Left lobe of liver (tissue), 2 donors: ENCODE data around the gene SFMBT1. TPM values are rescaled to one million over a fixed set of nuclear protein-coding genes. Genes with fewer than 3 reads are reported as not detected.

Experiments
- ATAC-seq: fragments of 200-7000 bp; cut with Tn5 transposase; one replicate; pipeline ENCODE4 v1.9.1; 2020; ENCODE audit warnings: mild to moderate bottlenecking, moderate library complexity
- DNase-seq: peaks from one replicate; pipeline ENCODE4 v3.0.0-alpha.2; 2020; ENCODE audit warnings: low spot score
- total RNA-seq: library from RNA; stranded (reverse); gene quantifications from one replicate; pipeline ENCODE4 v1.2.1, GENCODE V29; 2021
- donor health status: DM: no; HTN: no; CAD: no; lungs with moderate emphysema.
- donor health status: DM: no; HTN: yes; CAD: no.

The SFMBT1 gene
- total RNA-seq, 1 donor from 2014 or later = 14.0 TPM

DNA sequence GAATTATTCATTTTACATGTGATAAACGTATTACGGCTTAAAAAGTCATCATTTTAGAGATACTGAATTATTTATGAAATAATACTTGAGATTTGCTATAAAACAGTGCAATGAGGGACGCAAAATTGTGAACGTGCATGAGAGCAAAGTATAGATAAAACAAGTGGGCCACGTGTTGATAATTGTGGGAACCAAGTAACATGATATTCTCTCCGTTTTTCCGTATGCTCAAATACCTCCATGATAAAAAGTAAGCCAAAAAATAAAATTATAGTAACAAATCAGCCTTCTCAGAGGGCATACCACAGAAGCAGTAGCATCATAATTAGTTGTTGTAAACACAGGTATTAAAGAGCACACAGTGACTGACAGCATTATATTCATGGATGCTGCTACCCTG is 42.6 kb downstream of the SFMBT1 start:
- no peak for DNase-seq
- no peak for ATAC-seq

DNA sequence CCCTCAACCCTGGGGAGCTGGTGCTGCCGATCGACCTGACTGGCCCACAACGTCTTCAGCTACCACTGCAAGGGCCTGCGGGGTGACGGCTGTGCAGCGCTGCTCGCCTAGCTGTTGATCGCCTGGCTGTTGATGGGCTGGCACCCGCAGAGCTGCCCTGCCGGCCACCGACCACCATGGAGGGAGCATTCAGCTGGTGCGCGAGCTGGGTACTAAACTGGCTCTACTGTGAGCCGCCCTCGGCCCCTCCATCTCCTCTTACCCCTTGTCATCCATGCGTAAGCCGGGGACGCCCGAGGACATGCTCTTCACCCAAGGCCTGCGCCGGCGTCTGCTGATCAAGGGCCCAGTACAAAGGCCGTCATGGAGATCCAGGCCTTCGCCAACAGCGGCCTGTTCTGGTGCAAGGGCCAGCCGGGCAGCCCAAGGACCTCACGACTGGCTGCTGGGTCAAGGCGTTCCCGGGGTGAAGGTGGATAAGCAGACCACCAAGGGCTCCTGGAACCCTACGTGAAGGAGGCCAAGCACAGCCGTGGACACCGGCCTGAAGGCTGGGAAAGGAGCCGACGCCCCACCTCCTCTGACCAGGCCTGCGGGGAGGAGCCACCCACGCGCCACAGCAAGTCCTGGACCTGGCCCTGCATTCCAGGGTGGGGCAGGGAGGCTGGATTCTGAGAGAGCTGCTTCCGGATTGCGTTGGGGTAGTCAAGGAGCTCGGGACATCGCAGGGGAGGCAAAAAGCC is 46.9 kb downstream of the SFMBT1 start:
- DNase-seq (no peak), ATAC-seq (peak; percentile 23)

DNA sequence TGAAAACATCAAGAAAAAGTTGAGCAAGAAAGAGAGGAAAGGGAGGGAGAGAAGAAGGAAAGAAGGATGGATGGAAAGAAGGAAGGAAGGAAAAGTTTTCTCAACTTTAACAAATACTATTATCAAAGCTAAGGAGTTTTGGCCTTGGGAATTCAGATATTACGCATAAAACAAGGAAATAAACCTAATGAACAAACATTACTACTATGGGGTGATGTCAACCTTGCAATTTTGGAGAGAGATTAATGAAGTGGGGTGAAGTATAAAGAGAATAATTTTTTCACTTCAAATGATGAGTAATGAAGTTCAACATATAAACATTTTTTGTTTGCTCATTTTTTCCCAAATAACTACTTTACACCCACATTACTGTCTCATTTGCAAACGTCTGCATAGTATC is 55.2 kb downstream of the SFMBT1 start:
- ATAC-seq = no peak
- no peak for DNase-seq

DNA sequence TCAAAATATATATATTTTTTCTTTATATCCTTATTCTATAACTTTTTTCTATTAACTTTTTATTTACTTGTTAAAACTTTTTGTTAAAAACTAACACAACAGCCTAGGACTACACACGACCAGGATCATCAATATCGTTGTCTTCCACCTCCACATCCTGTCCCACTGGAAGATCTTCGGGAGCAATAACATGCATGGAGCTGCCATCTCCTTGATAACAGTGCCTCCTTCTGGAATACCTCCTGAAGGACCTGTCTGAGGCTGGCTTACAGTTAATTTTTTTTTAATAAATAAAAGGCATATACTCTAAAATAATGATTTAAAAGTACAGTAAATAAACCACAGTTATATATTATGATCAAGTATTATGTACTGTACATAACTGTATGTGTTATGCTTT is 58.9 kb downstream of the SFMBT1 start:
- no peak for DNase-seq
- no peak for ATAC-seq

DNA sequence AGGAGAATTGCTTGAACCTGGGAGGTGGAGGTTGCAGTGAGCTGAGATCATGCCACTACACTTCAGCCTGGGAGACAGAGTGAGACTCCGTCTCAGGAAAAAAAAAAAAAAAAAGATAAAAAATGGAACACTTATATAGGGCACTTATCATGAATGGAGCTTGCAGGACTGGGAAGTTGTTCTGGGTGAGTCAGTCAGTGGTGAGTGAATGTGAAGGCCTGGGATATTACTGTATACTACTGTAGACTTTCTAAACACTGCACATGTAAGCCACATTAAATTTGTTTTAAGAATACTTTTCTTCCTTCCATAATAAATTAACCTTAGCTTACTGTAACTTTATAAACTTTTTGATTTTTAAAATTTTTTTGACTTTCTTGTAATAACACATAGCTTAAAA is 59.8 kb downstream of the SFMBT1 start:
- no peak for DNase-seq
- ATAC-seq = no peak

DNA sequence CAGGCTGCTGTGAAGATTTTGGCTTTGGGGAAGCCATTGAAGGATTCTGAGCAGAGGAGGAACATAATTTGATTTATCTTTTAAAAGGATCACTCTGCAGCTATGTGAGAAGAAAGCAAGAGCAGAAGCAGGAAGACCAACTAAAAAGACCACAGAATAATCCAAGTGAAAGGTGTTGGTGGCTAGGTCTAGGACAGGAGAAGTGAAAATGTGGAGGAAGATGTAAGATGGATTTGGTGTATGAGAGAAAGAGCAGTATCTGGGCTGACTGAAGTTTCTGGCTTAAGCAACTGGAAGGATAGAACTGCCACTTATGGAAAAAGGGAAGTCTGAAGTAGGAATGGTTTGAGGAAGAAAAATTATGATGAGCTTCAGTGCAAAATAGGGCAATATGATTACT is 62.0 kb downstream of the SFMBT1 start:
- no peak for ATAC-seq
- no peak for DNase-seq

DNA sequence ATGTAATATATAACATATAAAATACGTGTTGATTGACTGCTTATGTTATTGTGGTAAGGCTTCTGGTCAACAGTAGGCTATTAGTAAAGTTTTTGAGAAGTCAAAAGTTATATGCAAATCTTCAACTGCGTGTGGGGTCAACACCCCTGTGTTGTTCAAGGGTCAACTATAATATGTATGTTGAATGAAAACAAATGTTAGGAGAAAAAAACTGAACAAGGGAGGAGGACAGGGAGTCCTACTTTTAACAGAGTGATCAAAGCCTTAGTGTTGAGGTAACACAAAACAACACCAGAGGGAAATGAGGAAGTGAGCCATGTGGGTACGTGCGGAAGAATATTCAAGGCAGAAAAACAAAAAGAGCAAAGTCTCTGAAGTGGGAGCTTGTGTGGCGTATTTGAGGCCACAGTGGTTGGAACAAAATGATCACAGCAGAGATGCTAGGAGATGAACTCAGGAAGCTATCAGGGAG is 62.5 kb downstream of the SFMBT1 start:
- ATAC-seq (no peak), DNase-seq (no peak)

DNA sequence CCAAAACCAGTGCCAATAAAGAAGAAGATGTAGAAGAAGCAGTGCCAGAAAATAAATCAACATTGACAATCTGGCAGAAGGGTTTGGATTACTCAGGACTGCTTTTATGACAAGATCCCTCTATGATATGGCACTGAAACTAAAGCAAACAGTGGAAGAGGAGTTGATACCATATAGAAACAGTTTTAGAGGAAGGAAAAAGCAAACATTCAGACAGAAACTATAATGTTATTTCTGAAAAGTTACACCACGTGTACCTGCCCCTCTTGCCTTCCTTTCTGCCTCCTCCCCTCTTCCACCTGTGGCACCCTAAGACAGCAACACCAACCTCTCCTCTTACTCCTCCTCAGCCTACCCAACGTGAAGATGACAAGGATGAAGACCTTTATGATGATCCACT is 63.0 kb downstream of the SFMBT1 start:
- DNase-seq = no peak
- ATAC-seq = no peak

DNA sequence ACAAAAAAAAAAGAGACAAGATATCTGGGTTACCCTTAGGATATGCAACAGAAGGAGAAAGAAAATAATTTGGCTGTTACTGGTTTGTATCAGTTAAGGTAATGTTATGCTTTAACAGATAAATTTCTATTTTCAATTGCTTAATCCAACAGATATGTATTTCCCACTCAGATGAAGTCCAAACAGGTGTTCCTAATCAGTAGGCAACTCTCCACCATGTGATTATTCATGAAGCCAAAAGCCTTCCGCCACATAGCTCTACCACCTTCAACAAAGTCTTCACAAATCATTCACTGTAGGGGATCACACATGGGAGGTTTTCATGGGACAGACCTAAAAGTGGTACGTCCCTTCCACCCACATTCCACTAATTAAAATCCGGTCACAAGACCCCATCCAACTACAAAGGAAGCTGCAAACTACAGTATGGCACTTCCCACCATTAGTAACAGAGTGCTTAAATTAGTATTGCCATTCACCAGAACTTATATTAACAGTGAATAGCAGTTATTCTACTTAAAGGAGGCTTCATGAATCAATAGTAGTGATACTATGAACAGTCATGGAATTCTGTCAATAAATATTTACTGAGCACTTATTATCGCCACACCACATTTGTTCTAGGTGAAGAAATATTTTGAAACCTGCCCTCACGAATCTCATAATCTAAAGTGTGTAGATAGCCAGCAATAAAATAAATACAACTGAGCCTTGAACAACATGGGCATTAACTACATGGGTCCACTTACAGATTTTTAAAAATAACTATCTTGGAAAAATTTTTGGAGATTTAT is 66.5 kb downstream of the SFMBT1 start:
- DNase-seq (no peak), ATAC-seq (peak; percentile 28)

DNA sequence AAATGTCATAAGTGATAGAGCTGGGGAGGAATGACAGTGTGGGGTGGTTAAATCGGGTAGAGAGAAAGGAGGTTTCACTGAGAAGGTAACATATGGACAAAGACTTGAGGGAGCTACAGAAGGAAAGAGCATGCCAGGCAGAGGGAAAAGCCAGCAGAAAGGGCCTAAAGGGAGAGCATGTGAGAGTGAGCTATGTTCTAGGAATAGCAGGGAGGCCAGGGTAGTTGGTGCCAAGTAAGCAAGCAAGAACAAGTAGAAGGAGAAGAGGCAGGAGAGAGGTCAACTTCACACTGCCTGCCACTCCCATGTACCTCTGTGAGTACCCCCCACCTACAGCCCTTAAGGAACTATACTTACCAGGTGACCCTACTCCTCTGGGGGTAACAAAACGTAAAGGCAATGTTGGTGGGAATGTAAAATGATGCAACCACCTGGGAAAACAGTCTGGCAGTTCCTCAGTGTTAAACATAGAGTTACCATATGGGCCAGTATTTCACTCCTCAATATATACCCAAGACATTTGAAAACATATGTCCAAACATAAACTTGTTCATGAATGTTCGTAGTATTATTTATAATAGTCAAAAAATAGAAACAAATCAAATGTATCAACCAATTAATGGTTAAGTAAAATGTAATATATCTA is 67.6 kb downstream of the SFMBT1 start:
- ATAC-seq = peak; percentile 44
- DNase-seq = no peak

DNA sequence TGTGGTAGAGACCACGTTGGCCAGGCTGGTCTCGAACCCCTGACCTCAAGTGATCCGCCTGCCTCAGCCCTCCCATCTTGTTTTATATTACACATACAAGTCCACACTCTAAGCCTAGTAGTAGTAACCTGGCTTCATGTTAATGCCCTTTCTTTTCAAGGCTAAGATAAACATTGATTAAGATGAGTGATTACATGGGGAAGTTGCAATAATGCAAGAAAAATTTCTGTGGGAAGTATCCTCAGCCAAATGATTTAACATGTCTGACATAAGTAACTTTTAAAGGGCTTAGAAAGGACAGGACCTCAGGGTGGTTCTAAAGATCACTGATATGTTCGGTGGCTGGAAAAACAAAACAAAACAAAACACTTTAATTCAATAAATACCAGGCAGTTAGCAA is 72.1 kb downstream of the SFMBT1 start:
- no peak for ATAC-seq

DNA sequence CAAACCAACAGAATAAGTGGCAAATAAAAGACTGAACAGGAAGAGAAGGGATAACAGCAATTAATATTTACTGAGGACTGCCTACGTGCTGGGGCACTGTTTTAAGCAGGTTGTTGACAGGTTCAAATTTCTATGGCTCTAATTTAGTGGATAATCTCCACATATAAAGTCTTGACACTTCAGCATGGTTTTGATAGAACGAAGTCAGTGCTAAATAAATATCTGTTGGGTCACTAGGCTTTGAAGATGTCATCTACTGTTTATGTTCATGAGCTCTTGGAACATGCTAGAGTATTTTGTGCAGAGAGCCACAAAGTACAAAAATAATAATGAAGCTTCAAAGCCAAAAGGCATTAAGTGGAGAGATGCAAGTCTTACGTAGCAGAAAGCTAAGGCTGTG is 74.0 kb downstream of the SFMBT1 start:
- DNase-seq (no peak), ATAC-seq (no peak)

More for the DNA sequence above, 72.1 kb downstream of the SFMBT1 start:
- DNase-seq = no peak

DNA sequence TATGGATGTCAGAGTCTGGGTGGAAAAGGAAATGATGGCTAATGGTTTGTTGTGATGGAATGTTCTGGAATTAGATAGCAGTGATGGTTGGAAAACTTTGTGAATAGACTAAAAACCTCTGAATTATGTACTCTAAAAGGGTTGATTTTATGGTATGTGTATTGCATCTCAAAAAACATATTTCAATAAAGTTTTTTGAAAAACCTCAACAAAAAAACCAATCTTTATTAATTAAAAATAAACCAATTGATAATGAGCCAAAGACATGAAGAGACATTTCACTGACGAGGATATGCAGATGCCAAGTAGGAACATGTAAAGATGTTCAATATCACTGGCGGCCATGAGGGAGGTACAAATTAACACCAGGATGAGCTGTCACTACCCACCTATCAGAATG is 78.5 kb downstream of the SFMBT1 start:
- ATAC-seq = no peak
- DNase-seq = no peak

DNA sequence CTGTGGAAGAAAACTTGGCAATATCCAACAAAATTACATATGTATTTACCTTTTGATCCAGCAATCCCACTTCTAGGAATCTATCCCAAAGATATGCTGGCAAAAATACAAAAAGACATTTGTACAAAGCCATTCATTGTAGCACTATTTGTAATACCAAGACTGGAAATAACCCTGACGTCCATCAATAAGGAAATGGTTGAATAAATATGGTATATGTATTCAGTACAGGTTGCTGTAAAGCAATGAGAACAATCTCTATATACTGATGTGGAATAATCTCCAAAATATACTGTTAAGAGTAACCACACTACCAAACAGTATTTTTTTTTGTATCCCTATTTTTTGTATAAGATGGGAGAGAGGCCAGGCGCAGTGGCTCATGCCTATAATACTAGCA is 83.7 kb downstream of the SFMBT1 start:
- no peak for ATAC-seq

DNA sequence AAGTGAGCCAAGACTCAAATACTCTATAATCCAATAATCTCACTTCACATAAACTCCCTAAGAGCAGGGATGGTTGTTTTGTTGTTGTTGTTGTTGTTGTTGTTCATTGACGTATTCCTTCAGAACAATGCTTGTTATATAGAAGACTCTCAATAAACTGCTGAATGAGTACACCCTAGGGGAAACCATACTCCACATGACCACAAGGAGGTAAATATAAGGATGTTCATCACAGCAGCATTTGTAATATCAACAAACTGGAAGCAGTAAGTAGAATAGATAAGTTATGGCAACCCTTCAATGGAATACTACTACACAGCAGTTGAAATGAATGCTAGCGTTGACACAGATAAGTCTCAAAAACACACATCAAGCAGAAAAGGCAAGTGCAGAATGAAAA is 86.1 kb downstream of the SFMBT1 start:
- ATAC-seq = no peak

More for the DNA sequence above, 83.7 kb downstream of the SFMBT1 start:
- DNase-seq = no peak

DNA sequence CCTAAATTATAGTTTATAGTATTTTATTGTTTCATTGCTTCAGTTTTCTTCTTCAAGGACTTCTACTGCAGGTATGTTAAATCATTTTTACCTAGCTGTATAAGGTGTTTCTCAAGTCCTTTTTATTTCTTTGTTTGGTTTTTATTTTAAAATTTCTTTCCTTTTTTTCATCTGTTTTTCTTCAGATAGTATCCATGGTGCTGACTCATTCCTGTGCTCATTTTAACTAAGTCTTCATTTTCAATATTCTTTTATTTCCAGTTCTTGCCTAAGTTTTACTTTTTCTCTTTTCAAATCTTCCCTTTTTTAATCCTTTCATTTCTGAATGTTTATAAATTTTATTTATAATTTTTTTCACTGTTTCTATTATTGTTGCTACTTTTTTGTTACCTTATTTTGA is 106.3 kb downstream of the SFMBT1 start:
- DNase-seq (no peak), ATAC-seq (no peak)

More for the DNA sequence above, 86.1 kb downstream of the SFMBT1 start:
- no peak for DNase-seq

DNA sequence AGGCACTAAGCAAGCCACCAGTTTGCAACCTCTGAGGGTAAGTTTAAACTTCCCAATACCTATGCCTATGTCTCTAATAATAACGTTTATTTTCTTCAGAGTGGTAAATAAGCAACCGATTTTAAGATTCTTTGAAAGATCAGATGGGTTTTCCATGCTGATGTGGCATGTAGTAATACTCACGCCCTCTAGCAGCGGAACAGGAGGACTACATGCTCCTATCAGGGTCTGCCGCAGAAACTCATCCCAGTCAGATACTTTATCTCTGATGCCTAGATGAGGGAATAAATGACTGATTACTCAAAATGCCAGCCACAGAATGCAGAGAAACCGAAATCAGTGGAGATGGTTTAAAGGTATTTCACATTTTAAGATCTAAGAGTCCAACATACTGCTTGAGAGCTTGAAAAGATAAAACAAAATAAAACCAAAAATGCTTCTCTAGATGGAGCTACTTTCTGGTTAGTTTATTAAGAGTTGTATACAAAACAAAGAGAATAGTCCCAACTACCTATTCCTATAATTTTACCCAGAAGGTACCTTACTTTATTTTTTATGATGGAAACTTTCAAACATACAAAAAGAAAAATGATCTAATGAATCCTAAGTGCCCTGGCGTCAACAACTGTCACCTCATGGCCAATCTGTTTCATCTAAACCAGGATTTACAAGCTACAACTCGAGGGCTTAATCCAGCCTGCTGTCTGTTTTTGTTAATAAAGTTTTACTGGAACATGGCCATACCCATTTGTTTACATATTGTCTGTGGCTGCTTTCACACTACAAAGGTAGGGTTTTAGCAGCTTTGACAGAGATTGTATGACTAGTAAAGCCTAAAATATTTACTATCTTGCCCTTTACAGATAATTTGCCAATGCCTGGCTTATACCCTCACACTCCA is 111.0 kb downstream of the SFMBT1 start:
- DNase-seq (no peak), ATAC-seq (peak; percentile 99)

DNA sequence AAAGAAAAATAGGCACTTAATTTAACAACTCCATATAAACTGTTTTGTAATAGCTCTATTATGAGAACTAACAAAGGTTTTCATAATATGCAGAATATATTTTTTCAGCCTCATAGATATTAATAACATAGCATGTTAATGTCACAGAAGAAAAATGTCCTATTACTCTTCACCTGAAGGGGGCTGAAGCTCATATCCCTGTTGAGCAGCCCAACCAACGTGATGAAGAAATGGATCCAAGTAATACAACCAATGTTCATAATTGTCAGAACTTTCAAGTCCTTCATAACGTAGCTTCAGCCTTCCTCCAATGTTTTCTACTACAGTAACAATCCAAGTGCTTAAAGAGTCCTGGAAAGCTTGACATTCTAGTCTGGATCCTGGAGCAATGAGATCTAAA is 114.0 kb downstream of the SFMBT1 start:
- ATAC-seq (no peak), DNase-seq (no peak)

DNA sequence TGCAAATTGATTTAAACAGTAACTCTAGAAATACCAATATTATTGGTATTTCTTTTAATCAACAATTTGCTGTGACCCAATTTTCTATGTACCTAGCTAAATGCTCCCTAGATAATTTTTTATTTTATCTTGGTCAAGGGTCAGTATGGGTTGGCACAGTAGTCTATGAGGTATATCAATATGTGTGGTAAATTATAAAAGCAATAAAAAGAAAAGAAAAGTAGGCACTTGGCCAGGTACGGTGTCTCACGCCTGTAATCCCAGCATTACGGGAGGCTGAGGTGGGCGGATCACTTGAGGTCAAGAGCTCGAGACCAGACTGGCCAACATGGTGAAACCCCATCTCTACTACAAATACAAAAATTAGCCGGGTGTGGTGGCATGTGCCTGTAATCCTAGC is 114.5 kb downstream of the SFMBT1 start:
- DNase-seq (no peak), ATAC-seq (no peak)

DNA sequence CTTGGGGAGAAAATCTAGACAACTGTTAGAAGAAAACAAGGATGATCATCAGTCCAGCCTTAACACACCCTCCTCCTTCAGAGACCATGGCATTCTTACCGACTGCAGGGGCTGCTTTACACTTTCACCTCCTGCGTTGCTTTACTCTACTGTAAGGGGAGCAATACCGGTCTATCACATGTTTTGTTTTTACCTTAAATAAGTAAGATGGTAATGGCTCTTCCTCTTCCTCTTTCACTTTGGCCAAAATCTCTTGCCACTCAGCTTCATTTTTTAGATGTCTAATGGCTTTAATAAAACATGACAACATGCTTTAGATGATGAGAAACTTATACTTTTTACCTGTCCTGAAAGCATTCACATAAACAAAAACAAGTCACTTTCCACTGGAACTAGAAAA is 115.1 kb downstream of the SFMBT1 start:
- ATAC-seq = no peak
- DNase-seq = no peak

DNA sequence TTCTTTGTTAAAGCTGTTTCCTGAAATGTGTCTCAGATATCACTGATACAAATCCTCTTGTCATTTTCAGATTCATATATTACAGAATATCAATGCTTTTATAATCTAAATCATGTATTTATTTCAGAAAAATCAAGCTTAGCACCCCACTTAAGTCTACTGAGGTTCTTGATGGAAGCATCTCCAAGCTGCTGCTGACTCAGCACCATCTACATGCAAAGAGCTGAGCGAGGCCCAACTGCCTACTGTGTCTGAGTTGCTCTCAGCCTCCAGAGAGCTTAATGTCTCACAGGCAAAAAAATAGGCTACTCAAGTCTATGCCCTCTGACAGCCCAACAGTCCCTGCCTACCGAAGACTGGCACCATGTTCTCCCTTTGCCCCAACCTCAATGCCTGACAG is 119.3 kb downstream of the SFMBT1 start:
- ATAC-seq = no peak
- no peak for DNase-seq
